ENCODE results near the gene TNP2.

The TNP2 gene

DNA sequence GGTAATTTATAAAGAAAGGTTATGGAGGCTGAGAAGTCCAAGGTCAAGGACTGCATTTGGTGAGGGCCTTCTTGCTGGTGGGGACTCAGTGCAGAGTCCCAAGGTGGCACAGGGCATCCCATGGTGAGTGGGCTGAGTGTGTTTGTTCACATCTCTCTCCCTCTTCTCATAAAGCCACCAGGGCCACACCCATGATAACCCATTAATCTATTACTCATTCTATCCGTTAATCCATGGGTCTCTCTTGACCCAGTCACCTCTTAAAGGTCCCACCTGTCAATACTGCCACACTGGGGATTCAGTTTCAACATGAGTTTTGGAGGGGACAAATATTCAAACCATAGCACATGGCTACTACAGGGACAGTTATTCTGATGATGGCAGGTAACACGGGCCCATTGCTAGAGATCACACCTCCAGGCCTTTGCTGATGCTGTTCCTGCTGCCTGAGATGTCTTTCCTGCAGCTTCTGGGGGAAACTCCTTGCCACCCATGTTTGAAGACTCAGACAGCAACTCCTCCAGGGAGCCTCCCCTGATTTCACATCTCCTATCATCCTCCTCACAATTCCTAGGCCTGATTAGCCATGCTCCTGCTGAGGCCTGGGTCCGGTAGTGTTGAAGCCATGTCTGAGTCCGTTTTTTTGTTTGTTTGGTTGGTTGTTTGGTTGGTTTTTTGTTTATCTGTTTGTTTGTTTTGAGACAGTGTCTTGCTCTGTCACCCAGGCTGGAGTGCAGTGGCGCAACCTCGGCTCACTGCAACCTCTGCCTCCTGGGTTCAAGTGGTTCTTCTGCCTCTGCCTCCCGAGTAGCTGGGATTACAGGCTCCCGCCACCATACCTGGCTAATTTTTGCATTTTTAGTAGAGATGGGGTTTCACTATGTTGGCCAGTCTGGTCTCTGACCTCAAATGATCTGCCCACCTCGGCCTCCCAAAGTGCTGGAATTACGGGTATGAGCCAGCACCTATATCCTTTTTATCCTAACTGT is 29.2 kb downstream of the TNP2 start:
- DNase-seq (ENCODE audit: extremely low spot score), result no peak
- TF ChIP-seq FOXM1 (IDR thresholded peaks at IDR 0.05; ENCODE audit: borderline replicate concordance) (no peak), BHLHE40 (IDR thresholded peaks at IDR 0.05; ENCODE audit: borderline replicate concordance) (no peak), CTBP1 (IDR thresholded peaks at IDR 0.05; ENCODE audit: borderline replicate concordance) (no peak), FOXA1 (IDR thresholded peaks at IDR 0.05) (no peak), ELF4 (IDR thresholded peaks at IDR 0.05) (no peak), FOXK2 (IDR thresholded peaks at IDR 0.05) (no peak), TARDBP (IDR thresholded peaks at IDR 0.05) (no peak), SUZ12 (IDR thresholded peaks at IDR 0.05) (no peak), SP1 (IDR thresholded peaks at IDR 0.05) (no peak), ARNT (IDR thresholded peaks at IDR 0.05) (no peak), NFRKB (IDR thresholded peaks at IDR 0.05) (no peak)
- TF ChIP-seq, protein P1, sequence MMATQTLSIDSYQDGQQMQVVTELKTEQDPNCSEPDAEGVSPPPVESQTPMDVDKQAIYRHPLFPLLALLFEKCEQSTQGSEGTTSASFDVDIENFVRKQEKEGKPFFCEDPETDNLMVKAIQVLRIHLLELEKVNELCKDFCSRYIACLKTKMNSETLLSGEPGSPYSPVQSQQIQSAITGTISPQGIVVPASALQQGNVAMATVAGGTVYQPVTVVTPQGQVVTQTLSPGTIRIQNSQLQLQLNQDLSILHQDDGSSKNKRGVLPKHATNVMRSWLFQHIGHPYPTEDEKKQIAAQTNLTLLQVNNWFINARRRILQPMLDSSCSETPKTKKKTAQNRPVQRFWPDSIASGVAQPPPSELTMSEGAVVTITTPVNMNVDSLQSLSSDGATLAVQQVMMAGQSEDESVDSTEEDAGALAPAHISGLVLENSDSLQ (IDR thresholded peaks at IDR 0.05), result no peak
- POLR2A ChIA-PET, result no interaction called here
- CTCF ChIA-PET, result no interaction called here

DNA sequence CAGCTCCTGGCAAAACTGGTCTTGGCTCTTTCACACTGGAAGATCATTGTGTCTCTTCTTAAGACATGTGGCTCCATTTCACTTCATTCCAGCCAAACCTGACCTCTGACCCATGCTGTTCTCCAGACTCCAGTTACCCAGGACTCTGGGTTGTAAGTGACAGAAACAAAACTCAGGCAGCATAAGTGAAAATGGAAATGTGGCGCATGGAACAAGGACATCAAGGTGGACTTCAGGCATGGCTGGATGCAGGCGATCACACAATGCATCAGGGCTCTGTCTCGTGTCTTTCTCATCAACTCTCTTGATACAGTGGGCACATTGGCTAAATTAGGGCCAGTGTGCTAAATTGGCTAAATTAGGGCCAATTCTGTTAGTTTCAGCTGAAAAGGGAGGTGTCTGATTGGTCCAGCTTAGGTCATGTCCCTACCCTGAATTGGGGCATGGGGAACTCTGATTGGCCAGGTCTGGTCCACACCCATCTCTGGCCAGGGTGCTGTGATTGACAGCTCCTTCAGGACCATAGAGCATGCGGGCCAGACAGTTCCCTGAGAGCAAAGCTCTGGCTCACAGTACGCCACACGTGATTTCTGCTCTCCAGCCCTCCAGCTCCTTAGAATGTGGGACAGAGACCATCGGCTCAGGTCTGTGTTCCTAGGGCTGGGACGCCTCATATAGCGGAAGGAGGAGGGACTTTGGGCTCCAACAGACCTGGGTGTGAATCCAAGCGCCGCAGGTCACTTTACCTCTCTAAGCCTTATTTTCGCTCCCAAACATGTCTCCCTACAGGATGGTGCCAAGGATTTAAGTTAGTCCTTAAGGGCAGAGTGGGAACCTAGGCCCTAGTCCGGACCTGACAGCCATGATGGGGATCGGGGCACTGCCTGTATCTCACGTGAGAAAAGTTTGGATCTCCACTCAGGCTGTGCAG is 30.6 kb downstream of the TNP2 start:
- no peak for TF ChIP-seq HDGF (IDR thresholded peaks at IDR 0.05; ENCODE audit: borderline replicate concordance)
- TF ChIP-seq, protein P1 (IDR thresholded peaks at IDR 0.05), result peak; percentile 84
- POLR2A ChIA-PET, result no interaction called here

DNA sequence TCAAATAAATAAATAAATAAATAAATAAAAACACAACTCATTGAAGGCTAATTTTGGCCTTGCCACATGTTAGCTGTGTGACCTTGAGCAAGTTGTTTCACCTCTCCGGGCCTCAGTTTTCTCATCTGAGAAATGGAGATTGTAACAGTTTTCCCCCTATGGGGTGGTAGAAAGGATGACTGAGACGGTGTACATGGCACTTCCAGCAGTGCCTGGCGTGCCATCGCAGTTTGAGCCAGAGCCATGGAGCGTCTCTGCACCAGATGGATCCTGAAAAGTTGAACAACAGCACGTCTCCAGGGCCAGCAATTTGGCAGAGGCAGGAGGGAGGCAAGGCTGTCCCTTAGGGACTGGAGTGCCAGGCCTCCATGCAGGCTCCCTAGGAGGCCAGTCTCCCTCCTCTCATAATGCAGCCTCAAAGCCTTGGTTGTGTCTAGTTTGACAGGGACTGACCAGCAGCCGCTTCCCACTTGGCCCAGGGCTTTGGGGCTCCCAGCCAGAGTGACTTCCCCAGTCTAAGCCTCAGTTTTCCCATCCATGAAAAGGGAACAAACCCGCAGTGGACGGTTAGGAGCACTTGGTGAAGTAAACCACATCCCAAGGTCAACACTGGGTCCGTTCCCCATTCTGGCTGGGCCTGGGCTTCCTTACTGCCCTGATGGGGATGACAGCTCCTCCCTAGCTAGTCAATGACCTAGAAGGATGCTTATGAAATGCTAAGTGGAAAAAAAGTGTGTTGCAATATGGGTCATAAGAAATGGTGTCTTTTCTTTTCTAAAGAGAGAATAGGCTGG is 32.5 kb downstream of the TNP2 start:
- ChIA-PET POLR2A (no interaction called here), CTCF (interaction anchor here (0.7 kb wide), 1 partner anchor 441 kb away, joined by 3 read pairs; no protein-coding TSS in a partner anchor)
- TF ChIP-seq FOXM1 (IDR thresholded peaks at IDR 0.05; ENCODE audit: borderline replicate concordance), result no peak
- TF ChIP-seq FOXK2 (IDR thresholded peaks at IDR 0.05), result no peak
- TF ChIP-seq, protein P1 (IDR thresholded peaks at IDR 0.05), result no peak
- no peak for TF ChIP-seq TARDBP (IDR thresholded peaks at IDR 0.05)
- TF ChIP-seq BHLHE40 (IDR thresholded peaks at IDR 0.05; ENCODE audit: borderline replicate concordance), result no peak
- TF ChIP-seq CTBP1 (IDR thresholded peaks at IDR 0.05; ENCODE audit: borderline replicate concordance), result no peak
- TF ChIP-seq ELF4 (IDR thresholded peaks at IDR 0.05), result no peak
- no peak for TF ChIP-seq FOXA1 (IDR thresholded peaks at IDR 0.05)
- no peak for TF ChIP-seq SP1 (IDR thresholded peaks at IDR 0.05)
- TF ChIP-seq L3MBTL2 (conservative IDR thresholded peaks at IDR 0.05), result no peak
- no peak for TF ChIP-seq NFRKB (IDR thresholded peaks at IDR 0.05)
- no peak for TF ChIP-seq ZNF384 (IDR thresholded peaks at IDR 0.05)
- no peak for TF ChIP-seq SUZ12 (IDR thresholded peaks at IDR 0.05)
- no peak for TF ChIP-seq ARNT (IDR thresholded peaks at IDR 0.05)
- TF ChIP-seq LEF1 (IDR thresholded peaks at IDR 0.05; ENCODE audit: borderline replicate concordance), result no peak
- TF ChIP-seq HDGF (IDR thresholded peaks at IDR 0.05; ENCODE audit: borderline replicate concordance), result no peak
- no peak for DNase-seq (ENCODE audit: extremely low spot score)

More for the DNA sequence above, 30.6 kb downstream of the TNP2 start:
- CTCF ChIA-PET, result no interaction called here
- no peak for DNase-seq (ENCODE audit: extremely low spot score)

DNA sequence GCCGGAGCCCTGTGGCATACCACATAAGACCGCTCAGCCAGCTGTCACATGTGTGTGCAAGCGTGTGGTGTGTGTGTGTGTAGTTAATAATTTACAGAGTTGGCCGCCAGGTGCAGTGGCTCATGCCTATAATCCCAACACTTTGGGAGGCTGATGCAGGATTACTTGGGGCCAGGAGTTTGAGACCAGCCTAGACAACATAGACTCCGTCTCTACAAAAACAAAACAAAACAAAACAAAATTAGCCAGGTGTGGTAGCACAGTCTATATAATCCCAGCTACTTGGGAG is 33.5 kb downstream of the TNP2 start:
- no peak for DNase-seq (ENCODE audit: extremely low spot score)
- no peak for TF ChIP-seq FOXK2 (IDR thresholded peaks at IDR 0.05)
- TF ChIP-seq HDGF (IDR thresholded peaks at IDR 0.05; ENCODE audit: borderline replicate concordance), result no peak
- no peak for TF ChIP-seq SP1 (IDR thresholded peaks at IDR 0.05)
- no peak for TF ChIP-seq BHLHE40 (IDR thresholded peaks at IDR 0.05; ENCODE audit: borderline replicate concordance)
- no peak for TF ChIP-seq ZNF384 (IDR thresholded peaks at IDR 0.05)
- TF ChIP-seq FOXM1 (IDR thresholded peaks at IDR 0.05; ENCODE audit: borderline replicate concordance), result no peak
- no peak for TF ChIP-seq ELF4 (IDR thresholded peaks at IDR 0.05)
- no peak for TF ChIP-seq L3MBTL2 (conservative IDR thresholded peaks at IDR 0.05)
- TF ChIP-seq TARDBP (IDR thresholded peaks at IDR 0.05), result no peak
- no peak for TF ChIP-seq FOXA1 (IDR thresholded peaks at IDR 0.05)
- TF ChIP-seq CTBP1 (IDR thresholded peaks at IDR 0.05; ENCODE audit: borderline replicate concordance), result no peak
- TF ChIP-seq SUZ12 (IDR thresholded peaks at IDR 0.05), result no peak
- TF ChIP-seq ARNT (IDR thresholded peaks at IDR 0.05), result no peak
- TF ChIP-seq, protein P1 (IDR thresholded peaks at IDR 0.05), result no peak
- TF ChIP-seq NFRKB (IDR thresholded peaks at IDR 0.05), result no peak
- no peak for TF ChIP-seq LEF1 (IDR thresholded peaks at IDR 0.05; ENCODE audit: borderline replicate concordance)
- POLR2A ChIA-PET, result no interaction called here
- CTCF ChIA-PET, result no interaction called here

Measured in HEK293T (cell line).